WI38 (cell line): ENCODE results near the gene KIF16B.

Experiments
- H3K4me3 ChIP-seq: 2 replicates; pipeline ENCODE4 v1.5.1; 2011; ENCODE audit warnings: low read depth, mild to moderate bottlenecking, control low read depth, low read length
- TF ChIP-seq, protein P1 (sequence below): IDR thresholded peaks from 2 replicates; pipeline ENCODE4 v1.5.1; 2012; ENCODE audit warnings: low read depth, mild to moderate bottlenecking, control low read depth, low read length

The KIF16B gene

DNA sequence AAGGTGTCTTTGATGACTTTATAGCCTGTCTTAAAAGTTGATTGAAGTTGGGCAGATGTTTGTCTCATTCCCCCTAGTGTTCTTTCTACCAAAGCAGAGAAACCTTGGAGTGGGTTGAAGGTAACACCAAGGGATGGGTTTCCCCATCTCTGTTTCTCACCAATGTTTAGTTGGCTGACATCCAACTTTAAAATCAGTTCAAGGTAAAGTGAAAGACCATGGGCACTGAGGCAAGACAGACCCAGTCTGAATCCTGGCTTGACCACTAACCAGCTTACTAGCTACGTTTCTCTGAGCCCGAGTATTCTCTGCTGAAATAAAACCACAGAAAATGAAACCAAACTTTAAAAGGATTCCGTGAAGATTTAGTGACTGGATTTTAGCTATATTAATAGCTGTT is 258.9 kb downstream of the KIF16B start:
- TF ChIP-seq, protein P1, sequence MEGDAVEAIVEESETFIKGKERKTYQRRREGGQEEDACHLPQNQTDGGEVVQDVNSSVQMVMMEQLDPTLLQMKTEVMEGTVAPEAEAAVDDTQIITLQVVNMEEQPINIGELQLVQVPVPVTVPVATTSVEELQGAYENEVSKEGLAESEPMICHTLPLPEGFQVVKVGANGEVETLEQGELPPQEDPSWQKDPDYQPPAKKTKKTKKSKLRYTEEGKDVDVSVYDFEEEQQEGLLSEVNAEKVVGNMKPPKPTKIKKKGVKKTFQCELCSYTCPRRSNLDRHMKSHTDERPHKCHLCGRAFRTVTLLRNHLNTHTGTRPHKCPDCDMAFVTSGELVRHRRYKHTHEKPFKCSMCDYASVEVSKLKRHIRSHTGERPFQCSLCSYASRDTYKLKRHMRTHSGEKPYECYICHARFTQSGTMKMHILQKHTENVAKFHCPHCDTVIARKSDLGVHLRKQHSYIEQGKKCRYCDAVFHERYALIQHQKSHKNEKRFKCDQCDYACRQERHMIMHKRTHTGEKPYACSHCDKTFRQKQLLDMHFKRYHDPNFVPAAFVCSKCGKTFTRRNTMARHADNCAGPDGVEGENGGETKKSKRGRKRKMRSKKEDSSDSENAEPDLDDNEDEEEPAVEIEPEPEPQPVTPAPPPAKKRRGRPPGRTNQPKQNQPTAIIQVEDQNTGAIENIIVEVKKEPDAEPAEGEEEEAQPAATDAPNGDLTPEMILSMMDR, result no peak

DNA sequence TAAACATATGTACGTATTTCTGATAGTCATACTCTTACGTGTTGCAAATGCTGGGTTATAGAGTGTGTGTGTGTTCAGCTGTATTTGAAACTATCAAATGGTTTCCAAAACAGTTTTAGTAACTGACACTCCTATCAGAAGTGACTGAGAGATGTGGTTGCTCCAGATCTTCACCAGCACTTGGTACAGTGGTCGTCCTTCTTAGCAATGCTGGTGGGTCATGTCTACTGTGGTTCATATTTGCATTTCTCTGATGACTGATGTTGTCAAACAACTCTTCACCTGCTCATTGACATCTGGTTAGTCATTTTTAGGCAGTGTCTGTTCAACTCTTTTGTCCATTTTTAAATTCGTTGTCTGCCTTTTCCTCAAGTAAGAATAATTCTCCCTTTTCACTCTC is 259.3 kb downstream of the KIF16B start:
- TF ChIP-seq, protein P1, result no peak
- H3K4me3 ChIP-seq, result no peak overlapping the region

More for the DNA sequence above, 258.9 kb downstream of the KIF16B start:
- no peak overlapping the region for H3K4me3 ChIP-seq

DNA sequence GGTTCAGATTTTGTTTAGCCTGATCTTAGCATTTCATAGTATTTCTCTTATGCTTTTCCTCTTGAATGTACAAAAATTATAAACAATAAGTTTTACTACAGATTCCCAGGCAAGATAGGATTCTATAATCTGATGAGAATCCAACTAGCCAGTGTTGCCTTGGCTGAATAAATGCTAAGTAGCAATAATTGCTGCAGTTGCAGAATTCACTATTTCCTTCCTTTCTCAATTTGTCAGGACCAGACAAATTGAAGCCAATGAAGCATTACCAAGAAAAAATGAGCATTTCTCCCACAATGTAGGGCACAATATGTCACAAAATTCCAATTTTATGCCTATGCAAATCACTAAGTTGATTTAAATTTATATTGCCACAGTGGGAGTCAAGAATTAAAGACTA is 260.2 kb downstream of the KIF16B start:
- H3K4me3 ChIP-seq, result no peak overlapping the region
- TF ChIP-seq, protein P1, result no peak

DNA sequence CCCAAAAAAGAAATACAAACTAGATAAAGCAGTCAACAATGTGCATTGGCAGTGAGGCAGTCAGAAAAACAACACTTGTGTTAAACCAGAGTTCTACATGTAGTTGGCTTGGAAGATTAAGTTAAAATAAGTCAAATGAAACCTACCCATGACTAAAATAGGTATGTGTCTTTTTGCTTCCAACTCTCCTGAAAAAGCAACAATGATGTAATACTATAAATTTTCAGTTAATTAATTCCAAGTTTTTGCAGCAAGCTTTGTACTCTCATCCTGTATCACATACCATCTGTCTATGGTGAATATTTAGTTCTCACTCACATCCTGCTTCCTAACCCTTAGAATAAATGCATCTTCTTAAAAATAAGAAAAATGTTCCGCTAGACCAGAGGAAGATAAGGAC is 261.5 kb downstream of the KIF16B start:
- H3K4me3 ChIP-seq, result no peak overlapping the region
- TF ChIP-seq, protein P1, result no peak

DNA sequence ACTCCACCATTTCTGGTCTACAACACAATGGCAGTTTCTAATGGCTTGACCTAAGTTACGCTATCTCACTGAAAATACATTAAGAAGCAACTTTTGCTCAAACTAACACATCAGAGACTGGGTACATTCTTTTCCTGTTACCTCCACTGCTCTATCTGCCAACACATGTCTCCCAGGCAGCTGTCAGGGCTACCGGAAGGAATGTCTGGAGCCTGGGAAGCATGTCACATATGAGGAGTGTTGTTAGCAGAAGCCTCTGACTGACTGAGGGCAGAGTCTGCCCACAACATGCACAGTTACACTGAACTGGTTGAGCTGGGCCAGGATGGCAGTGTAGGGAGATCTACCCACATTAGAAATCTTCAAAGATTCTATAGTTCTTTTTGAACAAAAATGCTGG is 264.5 kb downstream of the KIF16B start:
- TF ChIP-seq, protein P1, result no peak
- H3K4me3 ChIP-seq, result no peak overlapping the region

DNA sequence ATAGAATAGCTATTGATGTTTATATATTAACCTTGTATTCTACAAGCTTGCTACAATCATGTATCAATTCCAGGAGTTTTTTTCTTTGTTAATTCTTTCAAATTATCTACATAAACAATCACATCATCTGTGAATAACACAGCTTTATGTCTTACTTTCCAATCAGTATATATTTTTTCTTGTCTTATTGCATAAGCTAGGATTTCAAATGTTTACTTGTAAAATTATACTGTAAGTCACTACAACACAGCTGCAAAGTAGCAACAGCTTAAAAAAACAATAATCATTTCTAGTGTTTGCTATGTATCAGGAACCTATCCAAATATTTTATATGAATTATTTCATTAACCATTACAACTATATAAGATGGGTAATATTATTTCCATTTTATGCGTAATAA is 270.4 kb downstream of the KIF16B start:
- no peak overlapping the region for H3K4me3 ChIP-seq
- TF ChIP-seq, protein P1, result no peak

DNA sequence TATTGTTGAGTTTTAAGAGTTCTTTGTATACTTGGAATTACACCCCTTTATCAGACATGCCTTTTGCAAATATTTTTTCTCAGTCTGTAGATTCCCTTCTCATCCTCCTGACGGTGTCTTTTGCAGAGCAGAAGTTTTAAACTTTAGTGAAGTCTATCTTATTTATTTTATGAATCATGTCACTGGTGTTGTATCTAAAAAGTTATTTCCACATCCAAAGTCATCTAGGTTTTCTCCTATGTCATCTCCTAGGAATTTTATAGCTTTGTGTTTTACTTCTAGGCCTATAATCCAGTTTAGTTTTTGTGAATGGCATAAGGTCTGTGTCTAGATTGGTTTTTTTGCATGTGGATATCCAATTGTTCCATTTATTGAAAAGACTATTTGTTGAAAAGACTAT is 271.3 kb downstream of the KIF16B start:
- TF ChIP-seq, protein P1, result no peak
- H3K4me3 ChIP-seq, result no peak overlapping the region
